Hepatocyte (in vitro differentiated cells): ENCODE results near the gene NAV2.

Experiments
- EZH2phosphoT487 ChIP-seq: fragments of 200-600 bp; sonication (generic); IDR thresholded peaks from one replicate; pipeline ENCODE4 v1.6.1; 2018; ENCODE audit warnings: antibody characterized with exemption, mild to moderate bottlenecking, low read depth, moderate library complexity; ENCODE audit not compliant: unreplicated experiment, severe bottlenecking
- TF ChIP-seq, protein P1 (sequence below): fragments of 200-600 bp; sonication (generic); IDR thresholded peaks from 2 replicates; pipeline ENCODE4 v1.5.1; 2016; ENCODE audit warnings: antibody characterized with exemption, mild to moderate bottlenecking; ENCODE audit not compliant: poor library complexity

DNA sequence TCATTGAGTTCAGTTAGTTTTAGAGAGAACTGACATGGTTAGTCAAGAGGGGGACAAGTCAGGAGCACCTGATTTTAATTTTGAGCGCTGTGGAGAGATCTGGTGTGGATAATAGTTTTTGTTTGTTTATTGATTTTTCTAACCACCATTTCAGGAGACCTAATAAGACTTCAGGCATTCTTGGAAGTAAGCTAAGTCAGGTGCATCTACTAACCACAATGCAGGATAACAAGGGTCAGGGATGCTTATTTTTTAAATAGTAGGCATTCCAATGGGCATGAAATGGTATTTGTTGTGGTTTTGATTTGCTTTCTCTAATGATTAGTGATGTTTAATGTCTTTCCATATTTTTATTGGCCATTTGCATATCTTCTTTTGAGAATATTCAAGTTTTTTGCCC lies 212.1 kb downstream of the NAV2 start:
- TF ChIP-seq, protein P1, sequence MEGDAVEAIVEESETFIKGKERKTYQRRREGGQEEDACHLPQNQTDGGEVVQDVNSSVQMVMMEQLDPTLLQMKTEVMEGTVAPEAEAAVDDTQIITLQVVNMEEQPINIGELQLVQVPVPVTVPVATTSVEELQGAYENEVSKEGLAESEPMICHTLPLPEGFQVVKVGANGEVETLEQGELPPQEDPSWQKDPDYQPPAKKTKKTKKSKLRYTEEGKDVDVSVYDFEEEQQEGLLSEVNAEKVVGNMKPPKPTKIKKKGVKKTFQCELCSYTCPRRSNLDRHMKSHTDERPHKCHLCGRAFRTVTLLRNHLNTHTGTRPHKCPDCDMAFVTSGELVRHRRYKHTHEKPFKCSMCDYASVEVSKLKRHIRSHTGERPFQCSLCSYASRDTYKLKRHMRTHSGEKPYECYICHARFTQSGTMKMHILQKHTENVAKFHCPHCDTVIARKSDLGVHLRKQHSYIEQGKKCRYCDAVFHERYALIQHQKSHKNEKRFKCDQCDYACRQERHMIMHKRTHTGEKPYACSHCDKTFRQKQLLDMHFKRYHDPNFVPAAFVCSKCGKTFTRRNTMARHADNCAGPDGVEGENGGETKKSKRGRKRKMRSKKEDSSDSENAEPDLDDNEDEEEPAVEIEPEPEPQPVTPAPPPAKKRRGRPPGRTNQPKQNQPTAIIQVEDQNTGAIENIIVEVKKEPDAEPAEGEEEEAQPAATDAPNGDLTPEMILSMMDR: no peak
- no peak for TF ChIP-seq EZH2phosphoT487
